ENCODE measurements around the gene OR2G3. TPM values are rescaled to one million over a fixed set of nuclear protein-coding genes. Genes with fewer than 3 reads are reported as not detected.

Gene OR2G3
- polyA plus RNA-seq, 1 donor (not counting 4 experiments of a cell fraction or from before 2014, with no cell fraction given) = not detected

GRCh38 chr1:247576514-247576913, 28.9 kb upstream of the OR2G3 start:
- DNase-seq (ENCODE audit: low read depth, low spot score) = no peak
- Histone ChIP-seq H3K27me3 (ENCODE audit: control insufficient read depth, extremely low read depth, insufficient read depth, low read length) (no peaks in the 10 kb centered on the region), H3K4me1 (ENCODE audit: control insufficient read depth, extremely low read depth, insufficient read depth, low read length) (no peaks in the 10 kb centered on the region), H3K79me2 (ENCODE audit: control insufficient read depth, insufficient read depth, low read length) (no peaks in the 10 kb centered on the region), H3K36me3 (ENCODE audit: control insufficient read depth in 2 of 2, extremely low read depth in 1 of 2, insufficient read depth in 2 of 2, low read length in 2 of 2) (no peaks in the 10 kb centered on the region), H3K9me1 (ENCODE audit: control insufficient read depth, extremely low read depth, insufficient read depth, low read length) (no peaks in the 10 kb centered on the region), H3K27ac (ENCODE audit: control insufficient read depth, insufficient read depth, low read length) (no peak overlapping the region), H3K4me2 (ENCODE audit: control insufficient read depth, extremely low read depth, insufficient read depth, low read depth, low read length) (no peak overlapping the region), H4K20me1 (ENCODE audit: control insufficient read depth, extremely low read depth, insufficient read depth, low read length) (no peaks in the 10 kb centered on the region), H3K9ac (ENCODE audit: control insufficient read depth, extremely low read depth, insufficient read depth, low read length) (no peak overlapping the region), H3K4me3 (ENCODE audit: control insufficient read depth in 2 of 3, extremely low read depth in 1 of 3, insufficient read depth in 2 of 3, low read depth in 1 of 3, low read length in 3 of 3) (no peak overlapping the region), H3K9me3 (ENCODE audit: control insufficient read depth, low read depth, low read length) (no peaks in the 10 kb centered on the region), H2AFZ (ENCODE audit: control insufficient read depth, low read length) (no peak overlapping the region)
- TF ChIP-seq CTCF (optimal IDR thresholded peaks at IDR 0.05 in 1 of 3, IDR thresholded peaks at IDR 0.05 in 1 of 3, conservative IDR thresholded peaks at IDR 0.05 in 1 of 3; ENCODE audit: extremely low read depth in 1 of 3, insufficient read depth in 2 of 3, low read length in 3 of 3) (no peak), EZH2 (IDR thresholded peaks at IDR 0.05; ENCODE audit: low read length) (no peak)
- dilution Hi-C loops (cut with MboI; ENCODE audit: extremely low pct_ligation_motif_present, low sequenced_read_pairs) = no loop called here
- FAIRE-seq = no peak

- dilution Hi-C loops (cut with MboI; ENCODE audit: extremely low pct_ligation_motif_present, low sequenced_read_pairs) = no loop called here
- H3K4me2 ChIP-seq (ENCODE audit: control insufficient read depth, extremely low read depth, insufficient read depth, low read depth, low read length) = no peak overlapping the region
- H3K4me1 ChIP-seq (ENCODE audit: control insufficient read depth, extremely low read depth, insufficient read depth, low read length) = no peaks in the 10 kb centered on the region
- no peak overlapping the region for H3K27ac ChIP-seq (ENCODE audit: control insufficient read depth, insufficient read depth, low read length)
- no peaks in the 10 kb centered on the region for H3K36me3 ChIP-seq (ENCODE audit: control insufficient read depth in 2 of 2, extremely low read depth in 1 of 2, insufficient read depth in 2 of 2, low read length in 2 of 2)
- no peak for DNase-seq (ENCODE audit: low read depth, low spot score)
- no peak overlapping the region for H3K9ac ChIP-seq (ENCODE audit: control insufficient read depth, extremely low read depth, insufficient read depth, low read length)
- H3K79me2 ChIP-seq (ENCODE audit: control insufficient read depth, insufficient read depth, low read length) = no peaks in the 10 kb centered on the region
- no peak for TF ChIP-seq CTCF (optimal IDR thresholded peaks at IDR 0.05 in 1 of 3, IDR thresholded peaks at IDR 0.05 in 1 of 3, conservative IDR thresholded peaks at IDR 0.05 in 1 of 3; ENCODE audit: extremely low read depth in 1 of 3, insufficient read depth in 2 of 3, low read length in 3 of 3)
- no peak overlapping the region for H3K4me3 ChIP-seq (ENCODE audit: control insufficient read depth in 2 of 3, extremely low read depth in 1 of 3, insufficient read depth in 2 of 3, low read depth in 1 of 3, low read length in 3 of 3)
- FAIRE-seq = no peak
- H3K27me3 ChIP-seq (ENCODE audit: control insufficient read depth, extremely low read depth, insufficient read depth, low read length) = no peaks in the 10 kb centered on the region
- H4K20me1 ChIP-seq (ENCODE audit: control insufficient read depth, extremely low read depth, insufficient read depth, low read length) = no peaks in the 10 kb centered on the region
- H3K9me1 ChIP-seq (ENCODE audit: control insufficient read depth, extremely low read depth, insufficient read depth, low read length) = no peaks in the 10 kb centered on the region
- no peaks in the 10 kb centered on the region for H3K9me3 ChIP-seq (ENCODE audit: control insufficient read depth, low read depth, low read length)
- H2AFZ ChIP-seq (ENCODE audit: control insufficient read depth, low read length) = no peak overlapping the region
Observed at GRCh38 chr1:247578946-247579460, 26.4 kb upstream of the OR2G3 start.

Measured in keratinocyte (primary cell).